GM18868 (cell line): ENCODE results near the gene GCDH.
"Not testable (repeated sequence)": the region's sequence is repeated elsewhere in the genome, so short reads cannot be mapped to it uniquely, and the experiment has no call there.

Experiments
- ATAC-seq: cut with Tn5 transposase; IDR thresholded peaks from one replicate; pipeline ENCODE4 v1.9.1; 2021; ENCODE audit warnings: mild to moderate bottlenecking, moderate library complexity; ENCODE audit not compliant: unreplicated experiment

The GCDH gene

DNA sequence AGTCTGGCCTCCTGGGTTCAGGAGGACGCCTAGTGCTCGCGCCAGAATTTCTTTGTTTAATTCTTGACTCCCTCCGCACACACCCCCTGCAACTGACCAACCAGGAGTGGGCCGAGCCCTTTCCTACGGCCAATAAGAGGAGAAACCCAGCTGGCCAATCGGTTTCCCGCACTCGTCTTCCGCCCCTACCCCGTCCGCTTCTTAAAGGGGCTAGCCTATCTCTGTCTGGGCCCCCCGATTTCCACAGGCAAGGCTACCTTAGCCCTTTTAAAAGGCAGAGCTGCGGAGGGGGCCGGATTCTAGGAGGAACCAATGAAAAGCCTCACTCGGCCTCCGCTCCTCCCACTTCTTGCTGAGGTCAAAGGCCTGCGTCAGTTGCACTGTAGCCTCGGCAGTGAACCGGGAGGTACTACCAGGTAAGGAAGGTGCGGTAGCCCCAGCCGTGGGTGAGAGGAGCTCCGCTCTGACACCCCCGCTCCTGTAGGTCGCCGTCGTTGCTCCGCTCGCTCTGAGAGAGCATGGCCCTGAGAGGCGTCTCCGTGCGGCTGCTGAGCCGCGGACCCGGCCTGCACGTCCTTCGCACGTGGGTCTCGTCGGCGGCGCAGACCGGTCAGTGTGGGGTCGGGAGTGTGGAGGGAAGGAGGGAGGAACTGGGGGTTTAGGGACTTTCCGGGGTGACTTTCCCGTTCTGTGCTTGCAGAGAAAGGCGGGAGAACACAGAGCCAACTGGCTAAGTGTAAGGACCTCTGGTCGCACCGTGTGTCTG lies at the start of gene GCDH:
Gene GCDH, plus strand, starts transcription at position 374 of the 766 bp plus-strand sequence. Its CDS starts 145 bp downstream, at position 519.
- ATAC-seq, result peak; percentile 92

DNA sequence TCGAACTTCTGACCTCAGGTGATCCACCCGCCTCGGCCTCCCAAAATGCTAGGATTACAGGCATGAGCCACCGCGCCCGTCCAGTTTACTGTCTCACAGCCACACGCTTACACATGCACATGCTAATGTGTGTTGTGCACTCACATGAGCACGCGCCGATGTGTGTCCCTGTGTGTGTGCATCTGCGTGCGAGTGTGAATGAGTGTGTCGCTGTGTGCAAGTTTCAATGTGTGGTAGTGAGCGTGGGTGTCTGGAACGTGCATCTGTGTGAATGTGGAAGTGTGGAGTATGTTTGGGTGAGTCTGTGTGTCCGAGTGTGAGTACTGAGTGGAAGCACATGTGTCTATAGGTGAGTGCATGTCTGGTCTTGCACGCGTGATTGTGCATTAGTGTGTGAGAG lies 48.4 kb upstream of the GCDH start:
- no peak for ATAC-seq

DNA sequence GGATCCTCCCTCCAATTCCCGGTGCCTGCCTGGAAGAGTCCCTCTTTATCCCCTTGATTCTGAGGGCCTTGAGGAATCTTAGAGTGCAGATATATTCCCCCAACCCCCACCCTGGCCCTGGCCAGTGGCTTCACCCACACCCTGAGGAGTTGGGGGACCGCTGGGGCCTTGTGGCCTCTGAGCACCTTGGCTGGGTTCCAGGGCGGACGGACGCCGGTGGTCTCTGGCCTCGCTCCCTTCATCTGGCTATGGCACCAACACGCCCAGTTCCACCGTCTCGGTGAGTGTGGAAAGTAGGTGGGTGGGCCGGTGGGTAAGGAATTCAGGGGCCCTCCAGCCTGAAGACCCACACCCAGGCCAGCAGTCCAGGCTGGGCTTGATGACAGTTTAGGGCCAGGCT lies 47.6 kb upstream of the GCDH start:
- ATAC-seq, result no peak

- no peak for ATAC-seq
These were observed 46.8 kb upstream of the GCDH start for GRCh38 chr19:12843999-12844732.

DNA sequence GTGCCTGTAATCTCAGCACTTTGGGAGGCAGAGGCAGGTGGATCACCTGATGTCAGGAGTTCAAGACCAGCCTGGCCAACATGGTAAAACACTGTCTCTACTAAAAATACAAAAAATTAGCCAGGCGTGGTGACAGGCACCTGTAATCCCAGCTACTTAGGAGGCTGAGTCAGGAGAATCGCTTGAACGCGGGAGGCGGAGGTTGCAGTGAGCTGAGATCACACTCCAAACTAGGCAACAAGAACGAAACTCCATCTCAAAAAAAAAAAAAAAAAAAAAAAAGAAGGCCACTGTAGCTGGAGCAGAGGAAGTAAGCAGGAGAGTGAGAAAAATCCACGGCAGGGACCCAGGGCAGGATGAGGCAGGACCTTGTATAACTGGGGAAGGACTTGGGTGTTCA lies 44.3 kb upstream of the GCDH start:
- ATAC-seq, result not testable (repeated sequence)

- no peak for ATAC-seq
These were observed 43.5 kb upstream of the GCDH start for GRCh38 chr19:12847159-12848139.

GRCh38 chr19:12856653-12857052 lies 34.3 kb upstream of the GCDH start:
- no peak for ATAC-seq

- ATAC-seq, result no peak
These were observed 32.7 kb upstream of the GCDH start for GRCh38 chr19:12858041-12858928.

- no peak for ATAC-seq
These were observed 31.4 kb upstream of the GCDH start for GRCh38 chr19:12859546-12859945.

- ATAC-seq, result no peak
These were observed 26.8 kb upstream of the GCDH start for GRCh38 chr19:12864143-12864542.

GRCh38 chr19:12864721-12865715 lies 25.9 kb upstream of the GCDH start:
- no peak for ATAC-seq

- no peak for ATAC-seq
These were observed 25.1 kb upstream of the GCDH start for GRCh38 chr19:12865746-12866415.

DNA sequence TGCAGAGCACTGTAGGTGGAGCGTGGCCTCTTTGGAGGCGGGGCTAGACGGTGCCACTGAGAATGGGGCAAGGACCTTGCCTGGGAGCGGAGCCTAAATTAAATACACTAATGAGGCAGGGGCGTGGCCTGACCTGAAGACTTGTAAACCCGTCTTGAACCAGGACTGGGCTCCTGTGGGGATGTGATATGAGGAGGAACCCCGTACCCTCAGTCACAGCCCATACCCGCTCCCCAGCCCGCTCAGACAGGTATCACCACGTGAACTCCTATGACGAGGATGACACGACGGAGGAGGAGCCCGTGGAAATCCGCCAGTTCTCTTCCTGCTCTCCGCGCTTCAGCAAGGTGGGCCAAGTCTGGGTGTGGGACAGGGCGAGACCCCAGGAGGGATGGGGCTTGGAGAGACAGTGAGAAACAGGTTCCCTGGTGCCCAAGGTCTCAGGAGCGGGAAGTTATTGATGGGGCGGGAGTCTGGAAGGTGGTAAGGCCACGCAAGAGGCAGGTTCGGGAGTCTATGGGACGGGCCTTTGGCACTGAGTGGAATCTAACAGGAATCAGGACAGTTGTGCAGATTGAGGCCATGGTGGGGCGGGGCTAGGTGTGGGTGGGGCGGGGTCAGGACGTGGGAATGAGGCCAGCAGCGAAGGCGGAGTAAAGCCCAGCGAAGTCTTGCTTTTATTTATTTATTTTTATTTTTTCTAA lies 24.4 kb upstream of the GCDH start:
- no peak for ATAC-seq

- ATAC-seq, result peak; percentile 48
These were observed 23.6 kb upstream of the GCDH start for GRCh38 chr19:12867120-12868099.

- no peak for ATAC-seq
These were observed 22.3 kb upstream of the GCDH start for GRCh38 chr19:12868540-12869112.

DNA sequence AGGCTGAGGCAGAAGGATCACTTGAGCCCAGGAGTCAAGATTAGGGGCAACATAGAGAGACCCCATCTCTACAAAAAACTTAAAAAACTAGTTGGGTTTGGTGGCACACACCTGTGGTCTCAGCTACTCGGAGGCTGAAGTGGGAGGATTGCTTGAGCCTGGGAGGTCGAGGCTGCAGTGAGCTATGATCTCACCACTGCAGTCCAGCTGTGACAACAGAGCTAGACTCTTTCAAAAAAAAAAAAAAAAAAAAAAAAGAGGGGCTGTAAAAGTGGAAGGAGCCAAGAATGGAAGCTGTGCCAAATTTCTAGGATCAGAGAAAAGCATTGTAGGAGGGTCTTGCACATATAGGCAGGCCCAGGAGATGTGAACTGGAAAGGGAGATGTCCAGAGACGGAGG lies 19.3 kb upstream of the GCDH start:
- ATAC-seq, result no peak
